ENCODE data around the gene CORIN.

CORIN gene

DNA sequence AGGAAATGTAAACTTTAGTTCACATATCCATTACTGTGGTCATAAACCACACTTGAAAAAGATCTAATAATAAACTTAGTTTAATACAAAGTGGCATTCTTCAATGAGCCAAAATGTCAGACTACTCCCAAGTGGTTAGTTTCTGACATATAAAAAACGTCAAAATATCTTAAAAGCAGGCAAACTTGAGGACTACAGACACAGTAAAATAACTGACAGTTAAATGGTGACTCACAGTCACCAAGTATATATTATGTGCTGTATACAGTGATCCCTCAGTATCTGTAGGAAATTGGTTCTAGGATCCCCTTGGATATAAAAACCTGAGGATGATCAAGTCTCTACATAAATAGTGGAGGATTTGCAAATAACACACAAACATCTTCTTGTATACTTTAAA lies 11.6 kb upstream of the CORIN start:
- ATAC-seq (ENCODE audit: insufficient read depth, low read depth), result no peak
- peaks cover 28% of the 10 kb centered on the region for H3K36me3 ChIP-seq (ENCODE audit: insufficient read depth, low read length)
- no peaks in the 10 kb centered on the region for H3K27me3 ChIP-seq (ENCODE audit: insufficient read depth, low read length, poor library complexity)
- no peak overlapping the region for H3K9ac ChIP-seq (ENCODE audit: low read depth, low read length)
- no peaks in the 10 kb centered on the region for H3K9me3 ChIP-seq (ENCODE audit: insufficient read depth, low read length, severe bottlenecking)
- DNase-seq, result no peak
- H3K79me2 ChIP-seq (ENCODE audit: insufficient read depth, low read length), result no peaks in the 10 kb centered on the region
- no peak overlapping the region for H3K27ac ChIP-seq (ENCODE audit: low read length)
- no peak overlapping the region for H2AFZ ChIP-seq (ENCODE audit: low read depth, low read length)
- no peaks in the 10 kb centered on the region for H3K4me1 ChIP-seq (ENCODE audit: insufficient read depth, low read length)
- no peak overlapping the region for H3K4me3 ChIP-seq (ENCODE audit: low read depth in 1 of 2, low read length in 2 of 2)
- H4K20me1 ChIP-seq (ENCODE audit: insufficient read depth, low read length), result no peaks in the 10 kb centered on the region
- H3K4me2 ChIP-seq (ENCODE audit: insufficient read depth, low read length), result no peak overlapping the region
- no peak for TF ChIP-seq EZH2 (IDR thresholded peaks at IDR 0.05; ENCODE audit: borderline replicate concordance, low read depth, low read length, severe bottlenecking)
- TF ChIP-seq, protein P1, sequence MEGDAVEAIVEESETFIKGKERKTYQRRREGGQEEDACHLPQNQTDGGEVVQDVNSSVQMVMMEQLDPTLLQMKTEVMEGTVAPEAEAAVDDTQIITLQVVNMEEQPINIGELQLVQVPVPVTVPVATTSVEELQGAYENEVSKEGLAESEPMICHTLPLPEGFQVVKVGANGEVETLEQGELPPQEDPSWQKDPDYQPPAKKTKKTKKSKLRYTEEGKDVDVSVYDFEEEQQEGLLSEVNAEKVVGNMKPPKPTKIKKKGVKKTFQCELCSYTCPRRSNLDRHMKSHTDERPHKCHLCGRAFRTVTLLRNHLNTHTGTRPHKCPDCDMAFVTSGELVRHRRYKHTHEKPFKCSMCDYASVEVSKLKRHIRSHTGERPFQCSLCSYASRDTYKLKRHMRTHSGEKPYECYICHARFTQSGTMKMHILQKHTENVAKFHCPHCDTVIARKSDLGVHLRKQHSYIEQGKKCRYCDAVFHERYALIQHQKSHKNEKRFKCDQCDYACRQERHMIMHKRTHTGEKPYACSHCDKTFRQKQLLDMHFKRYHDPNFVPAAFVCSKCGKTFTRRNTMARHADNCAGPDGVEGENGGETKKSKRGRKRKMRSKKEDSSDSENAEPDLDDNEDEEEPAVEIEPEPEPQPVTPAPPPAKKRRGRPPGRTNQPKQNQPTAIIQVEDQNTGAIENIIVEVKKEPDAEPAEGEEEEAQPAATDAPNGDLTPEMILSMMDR (IDR thresholded peaks at IDR 0.05; ENCODE audit: borderline replicate concordance, extremely low read depth, low read length, poor library complexity, severe bottlenecking), result no peak

DNA sequence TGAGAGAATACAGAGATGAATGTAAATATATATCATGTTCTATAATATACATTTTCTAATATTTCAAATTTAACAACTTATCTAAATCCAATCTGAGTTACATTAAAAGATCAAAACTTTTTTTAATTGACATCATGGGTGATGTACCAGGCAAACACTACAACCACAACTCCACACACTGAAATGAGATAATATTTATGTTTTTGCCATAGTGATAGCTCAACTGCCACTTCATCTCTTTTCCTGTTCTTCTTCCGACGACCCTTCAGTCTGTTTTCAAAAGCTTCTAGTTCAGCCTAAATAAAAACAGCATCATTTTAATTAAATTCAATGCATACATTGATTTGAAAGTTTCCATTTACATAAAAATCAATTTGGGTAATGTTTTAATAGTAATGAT lies 10.2 kb upstream of the CORIN start:
- ATAC-seq (ENCODE audit: insufficient read depth, low read depth) (no peak), DNase-seq (no peak)
- no peaks in the 10 kb centered on the region for H3K4me1 ChIP-seq (ENCODE audit: insufficient read depth, low read length)
- H3K9me3 ChIP-seq (ENCODE audit: insufficient read depth, low read length, severe bottlenecking), result no peaks in the 10 kb centered on the region
- no peaks in the 10 kb centered on the region for H3K79me2 ChIP-seq (ENCODE audit: insufficient read depth, low read length)
- no peaks in the 10 kb centered on the region for H3K27me3 ChIP-seq (ENCODE audit: insufficient read depth, low read length, poor library complexity)
- TF ChIP-seq, protein P1 (IDR thresholded peaks at IDR 0.05; ENCODE audit: borderline replicate concordance, extremely low read depth, low read length, poor library complexity, severe bottlenecking), result no peak
- TF ChIP-seq EZH2 (IDR thresholded peaks at IDR 0.05; ENCODE audit: borderline replicate concordance, low read depth, low read length, severe bottlenecking), result no peak
- H2AFZ ChIP-seq (ENCODE audit: low read depth, low read length), result no peak overlapping the region
- no peak overlapping the region for H3K9ac ChIP-seq (ENCODE audit: low read depth, low read length)
- H3K36me3 ChIP-seq (ENCODE audit: insufficient read depth, low read length), result peaks cover 31% of the 10 kb centered on the region
- no peak overlapping the region for H3K4me2 ChIP-seq (ENCODE audit: insufficient read depth, low read length)
- H3K4me3 ChIP-seq (ENCODE audit: low read depth in 1 of 2, low read length in 2 of 2), result no peak overlapping the region
- H4K20me1 ChIP-seq (ENCODE audit: insufficient read depth, low read length), result no peaks in the 10 kb centered on the region
- H3K27ac ChIP-seq (ENCODE audit: low read length), result no peak overlapping the region

DNA sequence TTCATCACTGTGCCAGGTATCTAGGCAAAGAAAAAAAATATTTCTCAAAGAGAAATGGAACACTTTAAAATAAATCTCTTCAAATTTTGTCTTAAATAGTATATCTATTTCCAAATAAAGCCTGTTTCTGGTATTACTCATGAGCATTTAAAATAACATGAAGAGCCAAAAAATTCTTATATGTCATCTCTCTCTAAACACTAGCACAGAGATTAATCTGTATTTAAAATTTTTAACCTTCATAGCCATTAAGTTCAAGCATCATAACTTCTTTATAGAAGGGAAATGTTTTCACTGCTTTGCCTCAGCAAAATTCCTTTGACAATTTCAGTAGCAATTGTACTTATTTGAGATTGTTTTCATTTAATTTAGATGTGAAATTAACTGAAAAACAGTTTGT lies 5.1 kb upstream of the CORIN start:
- H3K36me3 ChIP-seq (ENCODE audit: insufficient read depth, low read length), result peaks cover 26% of the 10 kb centered on the region; the same call in 1 of the 2 replicates
- no peaks in the 10 kb centered on the region for H3K79me2 ChIP-seq (ENCODE audit: insufficient read depth, low read length)

More for the DNA sequence above, 5.1 kb upstream of the CORIN start:
- no peak overlapping the region for H2AFZ ChIP-seq (ENCODE audit: low read depth, low read length)
- no peak for TF ChIP-seq EZH2 (IDR thresholded peaks at IDR 0.05; ENCODE audit: borderline replicate concordance, low read depth, low read length, severe bottlenecking)
- TF ChIP-seq, protein P1 (IDR thresholded peaks at IDR 0.05; ENCODE audit: borderline replicate concordance, extremely low read depth, low read length, poor library complexity, severe bottlenecking), result no peak
- H3K27ac ChIP-seq (ENCODE audit: low read length), result no peak overlapping the region
- peaks cover 4% of the 10 kb centered on the region for H4K20me1 ChIP-seq (ENCODE audit: insufficient read depth, low read length)
- H3K4me3 ChIP-seq (ENCODE audit: low read depth in 1 of 2, low read length in 2 of 2), result no peak overlapping the region
- no peaks in the 10 kb centered on the region for H3K9me3 ChIP-seq (ENCODE audit: insufficient read depth, low read length, severe bottlenecking)
- H3K4me1 ChIP-seq (ENCODE audit: insufficient read depth, low read length), result no peaks in the 10 kb centered on the region
- H3K9ac ChIP-seq (ENCODE audit: low read depth, low read length), result no peak overlapping the region
- H3K4me2 ChIP-seq (ENCODE audit: insufficient read depth, low read length), result no peak overlapping the region
- DNase-seq (no peak), ATAC-seq (ENCODE audit: insufficient read depth, low read depth) (no peak)
- H3K27me3 ChIP-seq (ENCODE audit: insufficient read depth, low read length, poor library complexity), result no peaks in the 10 kb centered on the region

All from DND-41 (cell line).